Measurements from ENCODE around the gene GALNT2.

Gene GALNT2

GRCh38 chr1:230068952-230069684, 2.1 kb downstream of the GALNT2 start:
- in situ Hi-C loops (cut with HindIII; ENCODE audit: low pct_ligation_motif_present, low pct_unique_long_range_greater_than_20kb, low sequenced_read_pairs): no loop called here
- no peak for DNase-seq

- in situ Hi-C loops (cut with HindIII; ENCODE audit: low pct_ligation_motif_present, low pct_unique_long_range_greater_than_20kb, low sequenced_read_pairs): no loop called here
- DNase-seq: no peak
These were observed 2.8 kb downstream of the GALNT2 start for GRCh38 chr1:230069796-230070195.

- in situ Hi-C loops (cut with HindIII; ENCODE audit: low pct_ligation_motif_present, low pct_unique_long_range_greater_than_20kb, low sequenced_read_pairs): no loop called here
- no peak for DNase-seq
These were observed 3.5 kb downstream of the GALNT2 start for GRCh38 chr1:230070321-230071208.

- in situ Hi-C loops (cut with HindIII; ENCODE audit: low pct_ligation_motif_present, low pct_unique_long_range_greater_than_20kb, low sequenced_read_pairs): no loop called here
- DNase-seq: no peak
These were observed 4.3 kb downstream of the GALNT2 start for GRCh38 chr1:230071316-230071715.

- in situ Hi-C loops (cut with HindIII; ENCODE audit: low pct_ligation_motif_present, low pct_unique_long_range_greater_than_20kb, low sequenced_read_pairs): no loop called here
These were observed 5.3 kb downstream of the GALNT2 start for GRCh38 chr1:230072296-230072695.

GRCh38 chr1:230072866-230073265, 5.8 kb downstream of the GALNT2 start:
- DNase-seq: no peak
- in situ Hi-C loops (cut with HindIII; ENCODE audit: low pct_ligation_motif_present, low pct_unique_long_range_greater_than_20kb, low sequenced_read_pairs): no loop called here

More at GRCh38 chr1:230072296-230072695, 5.3 kb downstream of the GALNT2 start:
- no peak for DNase-seq

GRCh38 chr1:230073371-230074035, 6.5 kb downstream of the GALNT2 start:
- DNase-seq: no peak
- in situ Hi-C loops (cut with HindIII; ENCODE audit: low pct_ligation_motif_present, low pct_unique_long_range_greater_than_20kb, low sequenced_read_pairs): no loop called here

- in situ Hi-C loops (cut with HindIII; ENCODE audit: low pct_ligation_motif_present, low pct_unique_long_range_greater_than_20kb, low sequenced_read_pairs): no loop called here
- no peak for DNase-seq
These were observed 7.2 kb downstream of the GALNT2 start for GRCh38 chr1:230074270-230074669.

- in situ Hi-C loops (cut with HindIII; ENCODE audit: low pct_ligation_motif_present, low pct_unique_long_range_greater_than_20kb, low sequenced_read_pairs): no loop called here
- DNase-seq: no peak
These were observed 7.7 kb downstream of the GALNT2 start for GRCh38 chr1:230074762-230075161.

GRCh38 chr1:230076121-230076520, 9.1 kb downstream of the GALNT2 start:
- no peak for DNase-seq
- in situ Hi-C loops (cut with HindIII; ENCODE audit: low pct_ligation_motif_present, low pct_unique_long_range_greater_than_20kb, low sequenced_read_pairs): no loop called here

- in situ Hi-C loops (cut with HindIII; ENCODE audit: low pct_ligation_motif_present, low pct_unique_long_range_greater_than_20kb, low sequenced_read_pairs): no loop called here
- no peak for DNase-seq
These were observed 10.0 kb downstream of the GALNT2 start for GRCh38 chr1:230077011-230077410.

- DNase-seq: no peak
- in situ Hi-C loops (cut with HindIII; ENCODE audit: low pct_ligation_motif_present, low pct_unique_long_range_greater_than_20kb, low sequenced_read_pairs): no loop called here
These were observed 10.6 kb downstream of the GALNT2 start for GRCh38 chr1:230077436-230078213.

GRCh38 chr1:230079199-230080024, 12.4 kb downstream of the GALNT2 start:
- no peak for DNase-seq
- in situ Hi-C loops (cut with HindIII; ENCODE audit: low pct_ligation_motif_present, low pct_unique_long_range_greater_than_20kb, low sequenced_read_pairs): no loop called here

- in situ Hi-C loops (cut with HindIII; ENCODE audit: low pct_ligation_motif_present, low pct_unique_long_range_greater_than_20kb, low sequenced_read_pairs): no loop called here
- no peak for DNase-seq
These were observed 13.8 kb downstream of the GALNT2 start for GRCh38 chr1:230080822-230081221.

GRCh38 chr1:230081751-230082150, 14.7 kb downstream of the GALNT2 start:
- in situ Hi-C loops (cut with HindIII; ENCODE audit: low pct_ligation_motif_present, low pct_unique_long_range_greater_than_20kb, low sequenced_read_pairs): no loop called here
- no peak for DNase-seq

- in situ Hi-C loops (cut with HindIII; ENCODE audit: low pct_ligation_motif_present, low pct_unique_long_range_greater_than_20kb, low sequenced_read_pairs): no loop called here
- DNase-seq: no peak
These were observed 15.2 kb downstream of the GALNT2 start for GRCh38 chr1:230082211-230082610.

GRCh38 chr1:230083053-230083452, 16.0 kb downstream of the GALNT2 start:
- in situ Hi-C loops (cut with HindIII; ENCODE audit: low pct_ligation_motif_present, low pct_unique_long_range_greater_than_20kb, low sequenced_read_pairs): no loop called here
- no peak for DNase-seq
